ENCODE results near the gene RARS2.

DNA sequence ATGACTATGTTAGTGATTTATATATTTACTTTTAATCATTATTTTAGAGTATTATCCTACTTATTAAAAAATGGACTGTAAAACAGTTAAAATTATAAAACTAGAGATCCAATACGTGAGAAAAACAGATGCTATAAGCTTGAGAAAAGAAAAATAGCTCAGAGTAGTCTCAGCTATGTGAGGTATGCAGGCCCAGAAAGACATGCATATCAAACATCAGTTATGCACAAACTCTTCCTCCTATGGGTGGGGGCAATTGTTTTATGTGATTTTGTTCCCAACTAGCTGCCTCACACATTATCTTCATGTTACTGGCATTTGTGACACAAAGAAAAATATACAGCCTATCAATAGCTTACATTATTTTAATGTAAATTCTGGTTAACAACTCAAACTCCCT is 28.8 kb downstream of the RARS2 start:
- TF ChIP-seq, protein P1, sequence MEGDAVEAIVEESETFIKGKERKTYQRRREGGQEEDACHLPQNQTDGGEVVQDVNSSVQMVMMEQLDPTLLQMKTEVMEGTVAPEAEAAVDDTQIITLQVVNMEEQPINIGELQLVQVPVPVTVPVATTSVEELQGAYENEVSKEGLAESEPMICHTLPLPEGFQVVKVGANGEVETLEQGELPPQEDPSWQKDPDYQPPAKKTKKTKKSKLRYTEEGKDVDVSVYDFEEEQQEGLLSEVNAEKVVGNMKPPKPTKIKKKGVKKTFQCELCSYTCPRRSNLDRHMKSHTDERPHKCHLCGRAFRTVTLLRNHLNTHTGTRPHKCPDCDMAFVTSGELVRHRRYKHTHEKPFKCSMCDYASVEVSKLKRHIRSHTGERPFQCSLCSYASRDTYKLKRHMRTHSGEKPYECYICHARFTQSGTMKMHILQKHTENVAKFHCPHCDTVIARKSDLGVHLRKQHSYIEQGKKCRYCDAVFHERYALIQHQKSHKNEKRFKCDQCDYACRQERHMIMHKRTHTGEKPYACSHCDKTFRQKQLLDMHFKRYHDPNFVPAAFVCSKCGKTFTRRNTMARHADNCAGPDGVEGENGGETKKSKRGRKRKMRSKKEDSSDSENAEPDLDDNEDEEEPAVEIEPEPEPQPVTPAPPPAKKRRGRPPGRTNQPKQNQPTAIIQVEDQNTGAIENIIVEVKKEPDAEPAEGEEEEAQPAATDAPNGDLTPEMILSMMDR (IDR thresholded peaks at IDR 0.05; ENCODE audit: extremely low read depth in 1 of 2, insufficient read depth in 1 of 2, low read depth in 1 of 2, low read length in 2 of 2), result no peak
- no peak for TF ChIP-seq FOS (IDR thresholded peaks at IDR 0.05; ENCODE audit: borderline replicate concordance, insufficient read depth, low read length)
- no peak for TF ChIP-seq POLR2A (IDR thresholded peaks at IDR 0.05; ENCODE audit: low read depth, low read length)
- no peak for TF ChIP-seq POLR2AphosphoS5 (IDR thresholded peaks at IDR 0.05; ENCODE audit: insufficient read depth, low read depth, low read length)
- no peak for TF ChIP-seq EZH2 (IDR thresholded peaks at IDR 0.05; ENCODE audit: borderline replicate concordance, low read depth, low read length, severe bottlenecking)
- TF ChIP-seq GATA2 (IDR thresholded peaks at IDR 0.05; ENCODE audit: insufficient read depth, insufficient read length, low read depth, low read length), result no peak
- no peak for TF ChIP-seq MAX (IDR thresholded peaks at IDR 0.05; ENCODE audit: insufficient read depth, insufficient read length)
- no peak for TF ChIP-seq JUN (IDR thresholded peaks at IDR 0.05; ENCODE audit: borderline replicate concordance, insufficient read depth, insufficient read length, low read depth)
- no peak for TF ChIP-seq MYC (IDR thresholded peaks at IDR 0.05; ENCODE audit: low read depth, low read length)
